GM10248 (cell line): Measurements from ENCODE around the gene CHEK1.

Experiments used
- CTCF ChIA-PET: fragments of 300-600 bp; sonication (Branson Sonifier 250); formaldehyde crosslinking; extraction: SDS; loops from one replicate; lab custom pipeline; 2021; ENCODE audit warnings: antibody characterized with exemption; lab: Yijun Ruan, JAX
- POLR2A ChIA-PET: fragments of 350-650 bp; sonication (Branson Sonifier 250); formaldehyde crosslinking; extraction: SDS; loops from one replicate; lab custom pipeline; 2020; ENCODE audit warnings: antibody characterized with exemption; lab: Yijun Ruan, JAX
- DNase-seq: peaks from one replicate; pipeline ENCODE4 v3.0.0; 2012; ENCODE audit errors: extremely low spot score
- TF ChIP-seq, protein P1 (sequence below): IDR thresholded peaks from 2 replicates; pipeline ENCODE4 v1.5.1; 2012; ENCODE audit warnings: mild to moderate bottlenecking, low read depth; ENCODE audit errors: extremely low read depth, missing control alignments, control extremely low read depth

The CHEK1 gene

DNA sequence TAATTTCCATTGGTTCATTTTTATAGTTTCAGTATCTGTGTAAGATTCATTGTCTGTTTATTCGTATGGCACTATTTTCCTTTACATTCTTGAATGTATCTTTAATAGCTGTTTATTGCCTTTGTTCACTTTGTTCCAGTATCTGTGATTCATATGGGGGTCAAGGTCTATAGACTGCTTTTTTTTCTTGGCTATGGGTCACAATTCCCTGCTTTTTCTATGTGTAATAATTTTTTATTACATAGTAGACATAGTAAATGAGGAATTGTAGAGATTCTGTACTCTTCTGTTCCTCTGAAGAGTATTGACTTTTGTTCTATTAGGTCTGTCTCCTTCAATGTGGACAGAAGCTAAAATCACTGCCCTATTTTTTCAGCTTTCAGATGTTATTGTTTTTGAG lies 45.2 kb downstream of the CHEK1 start:
- CTCF ChIA-PET: interaction anchor here (1.1 to 1.2 kb wide), 2 partner anchors 11 to 13 kb away, joined by 3 read pairs; no protein-coding TSS in a partner anchor
- DNase-seq: no peak
- POLR2A ChIA-PET: no interaction called here
- TF ChIP-seq, protein P1, sequence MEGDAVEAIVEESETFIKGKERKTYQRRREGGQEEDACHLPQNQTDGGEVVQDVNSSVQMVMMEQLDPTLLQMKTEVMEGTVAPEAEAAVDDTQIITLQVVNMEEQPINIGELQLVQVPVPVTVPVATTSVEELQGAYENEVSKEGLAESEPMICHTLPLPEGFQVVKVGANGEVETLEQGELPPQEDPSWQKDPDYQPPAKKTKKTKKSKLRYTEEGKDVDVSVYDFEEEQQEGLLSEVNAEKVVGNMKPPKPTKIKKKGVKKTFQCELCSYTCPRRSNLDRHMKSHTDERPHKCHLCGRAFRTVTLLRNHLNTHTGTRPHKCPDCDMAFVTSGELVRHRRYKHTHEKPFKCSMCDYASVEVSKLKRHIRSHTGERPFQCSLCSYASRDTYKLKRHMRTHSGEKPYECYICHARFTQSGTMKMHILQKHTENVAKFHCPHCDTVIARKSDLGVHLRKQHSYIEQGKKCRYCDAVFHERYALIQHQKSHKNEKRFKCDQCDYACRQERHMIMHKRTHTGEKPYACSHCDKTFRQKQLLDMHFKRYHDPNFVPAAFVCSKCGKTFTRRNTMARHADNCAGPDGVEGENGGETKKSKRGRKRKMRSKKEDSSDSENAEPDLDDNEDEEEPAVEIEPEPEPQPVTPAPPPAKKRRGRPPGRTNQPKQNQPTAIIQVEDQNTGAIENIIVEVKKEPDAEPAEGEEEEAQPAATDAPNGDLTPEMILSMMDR: no peak

DNA sequence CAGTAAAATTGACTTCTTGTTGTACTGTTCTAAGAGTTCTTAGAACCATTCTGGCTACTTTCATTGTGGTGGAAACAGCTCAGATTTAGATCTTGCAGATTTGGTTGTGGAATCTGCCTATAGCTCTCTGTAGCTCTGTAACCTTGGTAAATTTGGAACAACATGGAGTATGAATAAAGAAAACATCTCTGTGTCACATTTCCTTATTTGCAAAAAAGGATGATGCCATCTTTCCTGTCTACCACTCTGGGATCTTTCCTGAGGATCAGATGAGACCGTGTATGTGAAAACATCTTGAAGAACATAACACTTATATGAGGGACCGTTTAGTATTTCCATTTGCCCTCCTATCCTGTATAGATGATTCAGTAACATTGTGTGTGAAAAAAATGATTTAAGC lies 46.6 kb downstream of the CHEK1 start:
- no peak for DNase-seq
- TF ChIP-seq, protein P1: no peak
- CTCF ChIA-PET: interaction anchor here (1.1 kb wide), 1 partner anchor 71 kb away, joined by 3 read pairs; no protein-coding TSS in a partner anchor
- POLR2A ChIA-PET: no interaction called here

- no peak for DNase-seq
- TF ChIP-seq, protein P1: no peak
- ChIA-PET POLR2A (no interaction called here), CTCF (interaction anchor here (3.2 kb wide), 1 partner anchor 11 kb away, joined by 10 read pairs; no protein-coding TSS in a partner anchor)
These were observed 49.2 kb downstream of the CHEK1 start for GRCh38 chr11:125674210-125674609.

DNA sequence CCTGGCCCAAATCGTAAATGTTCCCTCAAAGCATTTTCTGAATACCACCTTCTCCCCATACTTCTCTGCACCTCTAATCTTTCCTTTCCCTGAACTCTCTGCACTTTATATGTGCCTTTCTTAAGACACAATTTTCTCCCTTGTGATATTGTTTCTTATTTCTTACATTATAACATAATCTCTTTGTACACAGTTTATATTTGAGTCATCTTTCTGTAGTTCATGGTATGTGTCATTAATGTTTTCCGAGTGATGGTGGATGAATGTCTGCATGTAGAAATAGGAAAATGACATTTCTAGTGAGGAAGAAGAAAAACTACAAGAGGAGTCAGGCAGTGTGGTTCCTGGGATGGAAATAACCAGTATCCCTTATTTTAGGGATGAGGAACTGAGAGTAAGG lies 50.2 kb downstream of the CHEK1 start:
- ChIA-PET CTCF (interaction anchor here (3.2 kb wide), 1 partner anchor 10 kb away, joined by 10 read pairs; no protein-coding TSS in a partner anchor), POLR2A (no interaction called here)
- TF ChIP-seq, protein P1: no peak
- DNase-seq: no peak

DNA sequence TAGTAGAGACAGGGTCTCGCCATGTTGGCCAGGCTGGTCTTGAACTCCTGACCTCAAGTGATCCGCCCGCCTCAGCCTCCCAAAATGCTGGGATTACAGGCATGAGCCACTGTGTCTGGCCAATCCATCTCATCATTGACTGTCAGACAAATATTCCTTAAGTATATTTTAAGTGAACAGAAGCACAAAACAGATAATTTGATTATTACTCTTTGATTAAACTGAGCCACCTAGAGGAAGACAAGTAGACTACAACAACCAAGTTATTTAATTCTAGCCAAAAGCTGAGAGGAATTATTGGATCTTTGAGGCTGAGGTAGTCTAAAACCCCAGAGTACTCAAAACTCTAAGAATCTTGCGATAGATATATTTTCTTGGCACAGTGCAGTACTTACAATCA lies 54.4 kb downstream of the CHEK1 start:
- ChIA-PET CTCF (interaction anchor here (1.4 kb wide), 1 partner anchor 9 kb away, joined by 3 read pairs; no protein-coding TSS in a partner anchor), POLR2A (no interaction called here)
- no peak for DNase-seq
- TF ChIP-seq, protein P1: no peak

DNA sequence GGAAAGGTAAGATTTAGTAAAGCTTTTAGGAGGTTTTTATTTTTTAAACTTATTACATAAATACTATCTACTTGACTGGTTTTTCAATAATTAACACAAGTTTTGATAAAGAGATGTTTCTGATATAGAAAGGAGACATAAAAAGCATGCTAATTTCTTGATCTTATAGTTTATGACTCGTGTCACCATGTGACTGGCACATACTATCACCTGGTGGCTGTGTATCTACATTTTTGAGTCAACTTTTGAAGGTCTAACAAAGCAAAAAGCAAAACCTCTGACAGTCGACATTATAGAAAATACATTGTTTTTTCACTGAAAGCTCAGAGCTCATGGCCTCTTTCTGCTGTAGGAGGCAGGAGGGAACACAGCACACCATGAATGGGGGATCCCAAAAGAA lies 54.9 kb downstream of the CHEK1 start:
- POLR2A ChIA-PET: no interaction called here
- TF ChIP-seq, protein P1: no peak
- no peak for DNase-seq
- CTCF ChIA-PET: interaction anchor here (1.4 kb wide), 1 partner anchor 9 kb away, joined by 3 read pairs; no protein-coding TSS in a partner anchor
